ENCODE measurements around the gene NDUFS7.
A peak's percentile ranks its signal among the peaks of the same experiment; 100 is the strongest.
"Not testable (repeated sequence)": the region's sequence is repeated elsewhere in the genome, so short reads cannot be mapped to it uniquely, and the experiment has no call there.

NDUFS7 gene

DNA sequence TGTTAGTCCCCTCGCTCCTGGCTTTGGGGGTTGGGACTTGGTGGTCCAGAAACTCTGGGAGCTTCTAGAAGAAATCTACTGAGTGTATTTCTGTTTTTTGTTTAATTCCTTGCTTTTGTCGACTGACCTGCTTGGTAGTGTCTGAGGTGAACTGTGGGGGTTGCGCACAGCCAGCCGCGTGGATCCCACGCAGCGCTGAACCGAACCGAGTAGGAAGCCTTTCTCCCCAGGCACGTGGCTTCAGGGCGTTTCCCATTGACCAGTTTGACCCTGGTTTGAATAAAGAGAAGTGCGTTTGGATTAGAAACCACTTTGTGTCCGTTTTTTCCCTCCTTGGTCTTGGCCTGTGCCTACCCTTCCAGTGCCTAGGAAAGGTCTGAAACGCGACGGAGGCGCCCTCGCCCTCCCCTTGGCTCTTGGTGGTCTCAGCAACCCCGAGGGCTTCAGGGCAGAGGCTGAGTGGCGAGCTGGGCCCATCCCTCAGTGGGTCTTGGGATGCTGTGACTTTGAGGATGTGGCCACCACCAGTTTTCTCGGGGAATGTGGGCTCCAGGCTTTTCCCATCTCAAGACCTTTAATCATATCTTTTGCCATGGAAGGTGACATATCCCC, 51.8 kb downstream of the NDUFS7 start:
- no peak for DNase-seq

DNA sequence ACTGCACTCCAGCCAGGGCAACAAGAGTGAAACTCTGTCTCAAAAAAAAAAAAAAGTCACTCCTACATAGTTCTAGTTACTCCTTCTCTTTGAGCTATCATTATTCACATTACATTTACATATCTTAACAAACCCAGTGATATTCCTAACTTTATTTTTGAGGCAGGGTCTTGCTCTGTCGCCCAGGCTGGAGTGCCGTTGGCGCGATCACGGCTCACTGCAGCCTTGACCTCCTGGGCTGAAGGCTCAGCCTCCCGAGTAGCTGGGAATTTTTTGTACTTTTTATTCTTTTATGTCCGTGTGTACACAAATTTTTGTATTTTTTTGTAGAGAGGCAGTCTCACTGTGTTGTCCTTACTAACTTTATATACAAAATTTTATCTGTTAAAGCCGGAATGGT, 53.9 kb downstream of the NDUFS7 start:
- no peak for DNase-seq

DNA sequence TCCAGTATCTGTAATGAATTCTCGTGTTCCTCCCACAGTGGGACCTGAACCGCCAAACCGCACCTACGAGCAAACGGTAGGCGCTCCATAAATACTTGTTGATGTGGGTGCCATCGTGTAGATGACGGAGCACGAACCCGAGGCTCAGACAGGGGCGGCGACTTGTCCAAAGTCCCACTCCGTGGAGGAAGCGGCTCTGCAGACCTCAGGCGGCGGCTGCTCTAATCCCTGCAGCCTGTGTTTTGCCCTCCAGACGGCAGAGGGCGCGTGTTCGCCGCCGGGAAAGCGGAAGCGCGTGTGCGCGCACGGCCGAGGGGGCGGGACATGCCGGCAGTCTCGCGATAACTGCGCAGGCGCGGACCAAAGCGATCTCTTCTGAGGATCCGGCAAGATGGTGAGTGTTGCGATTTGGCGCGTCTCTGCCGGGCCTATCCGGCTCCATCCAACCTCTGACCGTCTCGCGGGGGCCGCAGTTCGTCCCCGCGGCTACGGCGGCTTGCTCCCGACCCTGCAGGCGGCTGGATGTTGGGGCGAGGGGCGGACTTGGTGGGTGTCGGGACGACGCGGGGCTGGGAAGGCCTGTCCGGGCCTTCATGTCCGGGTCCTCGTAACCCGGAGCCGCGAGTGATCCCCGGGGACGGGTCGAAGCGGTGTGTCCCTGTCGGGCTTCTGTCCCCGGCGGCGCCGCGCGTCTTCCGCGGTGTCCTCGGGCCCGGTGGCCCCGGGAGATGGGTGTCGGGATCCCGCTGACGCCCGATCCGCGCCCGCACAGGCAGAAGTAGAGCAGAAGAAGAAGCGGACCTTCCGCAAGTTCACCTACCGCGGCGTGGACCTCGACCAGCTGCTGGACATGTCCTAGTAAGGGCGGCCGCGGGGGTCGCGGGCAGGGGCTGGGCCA, 54.6 kb downstream of the NDUFS7 start, which contains the start of gene RPS15:
TSS of gene RPS15 (plus strand) at position 362 of the 898 bp plus-strand sequence. CDS start at position 392, 30 bp downstream.
- DNase-seq, result peak; percentile 95

DNA sequence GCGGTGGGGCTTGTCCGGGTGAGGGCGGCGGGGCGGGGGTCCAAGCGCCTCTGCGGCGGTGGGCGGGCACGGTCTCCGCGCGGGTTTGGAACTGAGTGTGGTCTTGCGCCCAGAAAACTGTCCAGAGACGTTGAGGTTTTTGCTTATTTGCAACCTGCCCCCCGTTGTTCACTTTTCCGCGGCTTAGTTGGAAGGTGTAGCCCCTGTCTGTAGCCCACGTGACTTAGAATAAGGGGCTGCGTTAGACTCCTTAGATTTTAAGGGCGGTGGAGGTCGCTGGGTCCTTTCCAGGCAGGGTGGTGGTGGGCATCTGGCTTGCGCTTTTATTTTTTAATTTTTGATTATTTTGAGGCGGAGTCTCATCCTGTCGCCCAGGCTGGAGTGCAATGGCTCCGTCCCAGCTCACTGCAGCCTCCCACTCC, 55.2 kb downstream of the NDUFS7 start:
- no peak for DNase-seq

DNA sequence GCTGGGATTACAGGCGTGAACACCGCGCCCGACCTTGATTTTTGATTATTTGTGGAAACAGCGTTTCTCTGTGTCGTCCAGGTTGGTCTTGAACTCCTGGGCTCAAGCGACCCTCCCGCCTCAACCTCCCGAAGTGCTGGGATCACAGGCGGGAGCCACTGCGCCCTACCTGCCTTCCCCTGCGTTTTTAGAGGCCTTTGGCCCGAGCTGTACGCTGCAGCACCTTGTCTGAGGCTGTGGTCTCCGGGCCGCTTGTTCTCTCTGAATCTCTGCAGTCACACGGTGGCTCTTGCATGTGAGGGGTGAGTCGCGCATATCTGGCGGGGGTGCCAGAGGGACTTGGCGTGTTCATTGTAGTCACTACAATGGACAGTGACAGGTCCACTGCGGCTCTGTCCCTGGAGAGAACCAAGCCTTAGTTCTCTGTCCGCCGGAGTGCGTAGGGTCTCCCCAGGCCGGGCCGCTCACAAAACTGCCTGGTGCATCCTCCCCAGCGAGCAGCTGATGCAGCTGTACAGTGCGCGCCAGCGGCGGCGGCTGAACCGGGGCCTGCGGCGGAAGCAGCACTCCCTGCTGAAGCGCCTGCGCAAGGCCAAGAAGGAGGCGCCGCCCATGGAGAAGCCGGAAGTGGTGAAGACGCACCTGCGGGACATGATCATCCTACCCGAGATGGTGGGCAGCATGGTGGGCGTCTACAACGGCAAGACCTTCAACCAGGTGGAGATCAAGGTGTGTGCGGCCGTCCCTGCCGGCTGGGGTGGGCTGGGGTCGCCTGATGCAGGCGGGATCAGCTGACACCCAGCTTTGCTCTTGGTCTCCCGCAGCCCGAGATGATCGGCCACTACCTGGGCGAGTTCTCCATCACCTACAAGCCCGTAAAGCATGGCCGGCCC, 56.1 kb downstream of the NDUFS7 start:
- not testable (repeated sequence) for DNase-seq

DNA sequence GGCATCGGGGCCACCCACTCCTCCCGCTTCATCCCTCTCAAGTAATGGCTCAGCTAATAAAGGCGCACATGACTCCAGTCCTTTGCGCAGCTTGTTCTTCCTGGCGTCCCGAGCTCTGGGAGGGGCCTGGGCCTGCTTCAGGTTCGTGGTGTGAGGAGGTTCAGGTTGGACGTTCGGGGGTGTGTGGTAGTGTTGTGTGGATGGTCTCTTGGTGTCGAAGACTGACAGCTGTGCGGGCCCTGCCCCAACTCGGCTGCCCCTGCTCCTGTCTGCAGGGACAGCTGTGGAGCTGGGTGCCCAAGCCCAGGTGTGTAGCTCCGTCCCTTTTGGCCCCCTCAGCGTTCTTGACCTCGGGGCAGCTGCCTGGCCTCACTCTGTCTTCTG, 56.7 kb downstream of the NDUFS7 start:
- DNase-seq, result no peak

DNA sequence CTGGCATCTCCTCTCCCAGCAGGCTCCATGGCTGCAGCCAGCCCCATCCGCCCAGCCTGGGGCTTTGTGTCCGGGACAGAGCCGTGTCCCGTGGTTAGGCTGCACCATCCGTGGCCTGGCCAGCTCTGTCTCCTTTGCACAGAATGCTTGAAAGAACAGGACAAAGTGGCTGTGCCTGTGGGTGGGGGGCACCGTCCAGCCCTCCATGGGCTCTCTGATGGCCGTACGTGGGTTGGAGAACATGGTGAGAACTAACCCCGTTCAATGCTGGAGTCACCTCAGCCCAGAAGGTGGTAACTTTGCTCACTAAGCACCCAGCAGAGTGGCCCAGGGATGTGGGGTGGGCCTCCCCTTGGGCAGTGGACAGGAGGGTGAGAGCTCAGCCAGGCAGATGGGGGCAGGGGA, 57.3 kb downstream of the NDUFS7 start:
- DNase-seq, result no peak

DNA sequence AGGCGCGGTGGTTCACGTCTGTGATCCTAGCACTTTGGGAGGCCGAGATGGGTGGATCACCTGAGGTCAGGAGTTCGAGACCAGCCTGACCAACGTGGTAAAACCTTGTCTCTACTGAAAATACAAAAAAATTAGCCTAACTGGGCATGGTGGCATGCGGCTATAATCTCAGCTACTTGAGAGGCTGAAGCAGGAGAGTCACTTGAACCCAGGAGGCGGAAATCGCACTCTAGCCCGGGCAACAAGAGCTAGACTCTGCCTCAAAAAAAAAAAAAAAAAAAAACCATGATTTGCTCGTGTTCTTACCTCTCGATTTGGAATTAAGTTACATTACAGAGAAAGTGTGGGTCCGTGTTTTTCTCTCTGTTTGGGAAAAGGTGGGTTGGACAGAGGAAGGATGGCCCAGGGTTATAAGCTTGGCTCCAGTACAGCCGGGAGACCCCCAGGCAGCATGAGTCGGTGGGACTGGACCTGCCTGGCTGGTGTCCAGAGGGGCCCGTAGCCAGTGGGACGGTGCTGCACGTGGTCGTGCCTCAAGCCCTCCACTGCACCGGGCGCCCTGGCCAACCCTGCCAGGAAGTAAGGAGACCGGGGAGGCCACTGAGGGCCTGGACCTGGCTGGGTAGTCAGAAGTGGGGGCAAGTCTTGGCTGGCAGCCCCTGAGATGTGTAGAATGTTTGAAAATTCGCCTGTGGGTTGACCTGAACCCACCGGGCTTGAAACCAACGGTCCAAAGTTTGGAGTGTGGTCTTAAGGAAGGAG, 58.2 kb downstream of the NDUFS7 start:
- no peak for DNase-seq
